NCI-H2227 (cell line): ENCODE data around the gene STK35.
"Not testable (repeated sequence)": the region's sequence is repeated elsewhere in the genome, so short reads cannot be mapped to it uniquely, and the experiment has no call there.

Experiments
- DNase-seq: peaks from one replicate; lab custom pipeline; 2025; ENCODE audit not compliant: unreplicated experiment; lab: John Stamatoyannopoulos, UW

Gene STK35

GRCh38 chr20:2156666-2157624, 55.3 kb downstream of the STK35 start:
- no peak for DNase-seq

GRCh38 chr20:2162125-2162822, 60.6 kb downstream of the STK35 start:
- no peak for DNase-seq

- DNase-seq = no peak
Observed at GRCh38 chr20:2162823-2163166, 61.2 kb downstream of the STK35 start.

GRCh38 chr20:2163312-2163711, 61.7 kb downstream of the STK35 start:
- DNase-seq = no peak

- no peak for DNase-seq
Observed at GRCh38 chr20:2163757-2164156, 62.1 kb downstream of the STK35 start.

- no peak for DNase-seq
Observed at GRCh38 chr20:2164421-2164820, 62.8 kb downstream of the STK35 start.

GRCh38 chr20:2164966-2165365, 63.3 kb downstream of the STK35 start:
- DNase-seq = peak; percentile 33

GRCh38 chr20:2165871-2166270, 64.2 kb downstream of the STK35 start:
- DNase-seq = no peak

GRCh38 chr20:2167112-2167511, 65.5 kb downstream of the STK35 start:
- DNase-seq = no peak

GRCh38 chr20:2168946-2169345, 67.3 kb downstream of the STK35 start:
- DNase-seq = no peak

GRCh38 chr20:2169456-2170088, 67.9 kb downstream of the STK35 start:
- DNase-seq = no peak

- DNase-seq = no peak
Observed at GRCh38 chr20:2170404-2170803, 68.8 kb downstream of the STK35 start.

GRCh38 chr20:2171266-2171790, 69.7 kb downstream of the STK35 start:
- DNase-seq = no peak

- DNase-seq = not testable (repeated sequence)
Observed at GRCh38 chr20:2171840-2172239, 70.2 kb downstream of the STK35 start.

GRCh38 chr20:2172305-2173175, 70.9 kb downstream of the STK35 start:
- peak; percentile 80 for DNase-seq

- no peak for DNase-seq
Observed at GRCh38 chr20:2173186-2173585, 71.6 kb downstream of the STK35 start.

- no peak for DNase-seq
Observed at GRCh38 chr20:2174067-2174466, 72.4 kb downstream of the STK35 start.

- no peak for DNase-seq
Observed at GRCh38 chr20:2176946-2177345, 75.3 kb downstream of the STK35 start.

- no peak for DNase-seq
Observed at GRCh38 chr20:2178318-2179232, 76.9 kb downstream of the STK35 start.

- no peak for DNase-seq
Observed at GRCh38 chr20:2179233-2179580, 77.6 kb downstream of the STK35 start.
